Gastrocnemius medialis (tissue), 4 donors: Measurements from ENCODE around the gene STRN3.
"Not testable (repeated sequence)": the region's sequence is repeated elsewhere in the genome, so short reads cannot be mapped to it uniquely, and the experiment has no call there.

ENCODE experiments used
- POLR2A ChIP-seq, 2 donors: fragments of 450-650 bp; IDR thresholded peaks; one replicate each; pipeline ENCODE4 v1.6.1; 2017; ENCODE audit warnings: antibody characterized with exemption in 2 of 2, mild to moderate bottlenecking in 2 of 2, moderate library complexity in 2 of 2
- TF ChIP-seq, protein P1 (sequence below), 5 experiments: fragments of 450-650 bp in 3 of 5; fragments of 200-600 bp in 2 of 5; sonication (generic) in 2 of 5; IDR thresholded peaks in 4 of 5; conservative IDR thresholded peaks in 1 of 5; 1 replicate in 4 of 5; 2 replicates in 1 of 5; pipeline ENCODE4 v1.5.1; 2016 to 2019; ENCODE audit warnings: antibody characterized with exemption in 5 of 5, mild to moderate bottlenecking in 3 of 5, moderate library complexity in 3 of 5

DNA sequence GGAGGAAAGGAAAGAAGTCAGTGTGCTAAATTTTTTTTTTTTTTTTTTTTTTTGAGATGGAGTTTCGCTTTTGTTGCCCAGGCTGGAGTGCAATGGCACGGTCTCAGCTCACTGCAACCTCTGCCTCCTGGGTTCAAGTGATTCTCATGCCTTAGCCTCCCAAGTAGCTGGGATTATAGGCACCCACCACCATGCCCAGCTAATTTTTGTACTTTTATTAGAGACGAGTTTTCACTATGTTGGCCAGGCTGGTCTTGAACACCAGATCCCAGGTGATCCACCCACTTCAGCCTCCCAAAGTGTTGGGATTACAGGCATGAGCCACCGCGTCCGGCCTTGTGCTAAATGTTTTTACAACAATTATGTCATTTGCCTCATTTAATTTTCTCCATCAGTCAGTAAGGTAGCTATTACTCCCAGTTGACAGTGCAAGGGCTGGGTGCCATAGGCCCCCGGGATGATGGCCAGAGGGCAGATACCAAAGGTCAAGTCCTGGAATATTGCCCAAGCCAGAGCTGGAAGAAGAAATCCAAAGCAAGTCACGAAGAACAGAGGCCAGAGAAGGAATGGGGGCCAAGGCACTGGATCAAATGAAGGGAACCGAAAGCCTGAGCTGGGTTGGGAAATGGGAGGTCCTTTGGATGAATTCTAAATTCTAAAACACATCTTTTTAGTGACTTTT is 26.9 kb upstream of the STRN3 start:
- TF ChIP-seq, protein P1, sequence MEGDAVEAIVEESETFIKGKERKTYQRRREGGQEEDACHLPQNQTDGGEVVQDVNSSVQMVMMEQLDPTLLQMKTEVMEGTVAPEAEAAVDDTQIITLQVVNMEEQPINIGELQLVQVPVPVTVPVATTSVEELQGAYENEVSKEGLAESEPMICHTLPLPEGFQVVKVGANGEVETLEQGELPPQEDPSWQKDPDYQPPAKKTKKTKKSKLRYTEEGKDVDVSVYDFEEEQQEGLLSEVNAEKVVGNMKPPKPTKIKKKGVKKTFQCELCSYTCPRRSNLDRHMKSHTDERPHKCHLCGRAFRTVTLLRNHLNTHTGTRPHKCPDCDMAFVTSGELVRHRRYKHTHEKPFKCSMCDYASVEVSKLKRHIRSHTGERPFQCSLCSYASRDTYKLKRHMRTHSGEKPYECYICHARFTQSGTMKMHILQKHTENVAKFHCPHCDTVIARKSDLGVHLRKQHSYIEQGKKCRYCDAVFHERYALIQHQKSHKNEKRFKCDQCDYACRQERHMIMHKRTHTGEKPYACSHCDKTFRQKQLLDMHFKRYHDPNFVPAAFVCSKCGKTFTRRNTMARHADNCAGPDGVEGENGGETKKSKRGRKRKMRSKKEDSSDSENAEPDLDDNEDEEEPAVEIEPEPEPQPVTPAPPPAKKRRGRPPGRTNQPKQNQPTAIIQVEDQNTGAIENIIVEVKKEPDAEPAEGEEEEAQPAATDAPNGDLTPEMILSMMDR (IDR thresholded peaks at IDR 0.05 in 4 of 5, conservative IDR thresholded peaks at IDR 0.05 in 1 of 5): not testable (repeated sequence)
- not testable (repeated sequence) for TF ChIP-seq POLR2A (IDR thresholded peaks at IDR 0.05)
